ENCODE measurements around the gene MACF1.
"Not testable (repeated sequence)": the region's sequence is repeated elsewhere in the genome, so short reads cannot be mapped to it uniquely, and the experiment has no call there.

The MACF1 gene

GRCh38 chr1:39426346-39426745 lies 221.9 kb downstream of the MACF1 start:
- DNase-seq = no peak

- no peak for DNase-seq
Observed at GRCh38 chr1:39427374-39427773, 222.9 kb downstream of the MACF1 start.

GRCh38 chr1:39427912-39428311 lies 223.4 kb downstream of the MACF1 start:
- DNase-seq = no peak

- DNase-seq = no peak
Observed at GRCh38 chr1:39431927-39432326, 227.4 kb downstream of the MACF1 start.

GRCh38 chr1:39434797-39435395 lies 230.4 kb downstream of the MACF1 start:
- DNase-seq = no peak

GRCh38 chr1:39435597-39435996 lies 231.1 kb downstream of the MACF1 start:
- no peak for DNase-seq

GRCh38 chr1:39436842-39437241 lies 232.3 kb downstream of the MACF1 start:
- no peak for DNase-seq

- DNase-seq = no peak
Observed at GRCh38 chr1:39438042-39438441, 233.5 kb downstream of the MACF1 start.

- no peak for DNase-seq
Observed at GRCh38 chr1:39440856-39441255, 236.4 kb downstream of the MACF1 start.

- DNase-seq = no peak
Observed at GRCh38 chr1:39441797-39442196, 237.3 kb downstream of the MACF1 start.

GRCh38 chr1:39445573-39445972 lies 241.1 kb downstream of the MACF1 start:
- DNase-seq = no peak

GRCh38 chr1:39446986-39447567 lies 242.6 kb downstream of the MACF1 start:
- DNase-seq = no peak

- DNase-seq = not testable (repeated sequence)
Observed at GRCh38 chr1:39450041-39450440, 245.5 kb downstream of the MACF1 start.

- DNase-seq = no peak
Observed at GRCh38 chr1:39450956-39451606, 246.6 kb downstream of the MACF1 start.

GRCh38 chr1:39452081-39452480 lies 247.6 kb downstream of the MACF1 start:
- DNase-seq = no peak

GRCh38 chr1:39452540-39452939 lies 248.0 kb downstream of the MACF1 start:
- DNase-seq = no peak

GRCh38 chr1:39453603-39454002 lies 249.1 kb downstream of the MACF1 start:
- DNase-seq = no peak

- no peak for DNase-seq
Observed at GRCh38 chr1:39458991-39459390, 254.5 kb downstream of the MACF1 start.

GRCh38 chr1:39462074-39462473 lies 257.6 kb downstream of the MACF1 start:
- no peak for DNase-seq

GRCh38 chr1:39466413-39467107 lies 262.1 kb downstream of the MACF1 start:
- DNase-seq = no peak

- not testable (repeated sequence) for DNase-seq
Observed at GRCh38 chr1:39467108-39467720, 262.7 kb downstream of the MACF1 start.

- DNase-seq = no peak
Observed at GRCh38 chr1:39469150-39469549, 264.7 kb downstream of the MACF1 start.

GRCh38 chr1:39470040-39470439 lies 265.5 kb downstream of the MACF1 start:
- DNase-seq = no peak

All from activated T-cell treated with anti-CD3 and anti-CD28 coated beads, Interleukin-2, amount 50 U/mL, for 48 hours (primary cell).